HEK293 (cell line): ENCODE results near the gene DES.

Experiments used
- EGR2 ChIP-seq: fragments of 450-650 bp; formaldehyde crosslinking; IDR thresholded peaks from 2 replicates; pipeline ENCODE4 v1.5.1; 2016; ENCODE audit warnings: low read depth, missing biosample characterization, missing genetic modification characterization
- GLI2 ChIP-seq: fragments of 450-650 bp; formaldehyde crosslinking; IDR thresholded peaks from 2 replicates; pipeline ENCODE4; 2017; ENCODE audit warnings: missing biosample characterization, missing genetic modification characterization, low read depth, borderline replicate concordance
- KLF10 ChIP-seq: fragments of 450-650 bp; IDR thresholded peaks from 2 replicates; pipeline ENCODE4 v1.5.1; 2018; ENCODE audit warnings: missing biosample characterization, mild to moderate bottlenecking, missing genetic modification characterization
- OVOL3 ChIP-seq: fragments of 450-650 bp; formaldehyde crosslinking; IDR thresholded peaks from 2 replicates; pipeline ENCODE4 v1.5.1; 2016; ENCODE audit warnings: missing biosample characterization, missing genetic modification characterization
- SETDB1 ChIP-seq: IDR thresholded peaks from one replicate; pipeline ENCODE4 v1.6.1; 2017; ENCODE audit warnings: mild to moderate bottlenecking, low read length, moderate library complexity, mixed read lengths; ENCODE audit not compliant: insufficient read length
- TCF7L2 ChIP-seq: IDR thresholded peaks from 2 replicates; pipeline ENCODE4 v1.6.1; 2011; ENCODE audit warnings: low read depth, mild to moderate bottlenecking, inconsistent platforms, low read length, moderate library complexity, borderline replicate concordance
- ZFP3 ChIP-seq: fragments of 450-650 bp; formaldehyde crosslinking; IDR thresholded peaks from 2 replicates; pipeline ENCODE4 v1.5.1; 2016; ENCODE audit warnings: low read depth, missing biosample characterization, missing genetic modification characterization
- ZFP69B ChIP-seq: fragments of 450-650 bp; formaldehyde crosslinking; IDR thresholded peaks from 2 replicates; pipeline ENCODE4 v1.5.1; 2016; ENCODE audit warnings: missing biosample characterization, missing genetic modification characterization
- ZNF16 ChIP-seq: fragments of 450-650 bp; formaldehyde crosslinking; IDR thresholded peaks from 2 replicates; pipeline ENCODE4 v1.5.1; 2016; ENCODE audit warnings: low read depth, missing biosample characterization, missing genetic modification characterization
- ZNF211 ChIP-seq: fragments of 450-650 bp; formaldehyde crosslinking; IDR thresholded peaks from 2 replicates; pipeline ENCODE4 v1.5.1; 2016; ENCODE audit warnings: low read depth, missing biosample characterization, missing genetic modification characterization
- ZNF214 ChIP-seq: fragments of 450-650 bp; formaldehyde crosslinking; IDR thresholded peaks from 2 replicates; pipeline ENCODE4 v1.5.1; 2017; ENCODE audit warnings: missing biosample characterization, mild to moderate bottlenecking, missing genetic modification characterization, borderline replicate concordance
- ZNF266 ChIP-seq: fragments of 450-650 bp; formaldehyde crosslinking; IDR thresholded peaks from 2 replicates; pipeline ENCODE4 v1.5.1; 2016; ENCODE audit warnings: missing biosample characterization, missing genetic modification characterization, low read depth
- ZNF335 ChIP-seq: fragments of 450-650 bp; formaldehyde crosslinking; conservative IDR thresholded peaks from 2 replicates; pipeline ENCODE4 v1.5.1; 2016; ENCODE audit warnings: missing biosample characterization, missing genetic modification characterization
- ZNF350 ChIP-seq: fragments of 450-650 bp; formaldehyde crosslinking; IDR thresholded peaks from 2 replicates; pipeline ENCODE4 v1.5.0; 2017; ENCODE audit warnings: missing biosample characterization, mild to moderate bottlenecking, missing genetic modification characterization
- ZNF426 ChIP-seq: fragments of 450-650 bp; formaldehyde crosslinking; IDR thresholded peaks from 2 replicates; pipeline ENCODE4 v1.5.1; 2017; ENCODE audit warnings: missing biosample characterization, missing genetic modification characterization, mild to moderate bottlenecking, inconsistent platforms, moderate library complexity
- ZNF510 ChIP-seq: fragments of 450-650 bp; formaldehyde crosslinking; IDR thresholded peaks from 2 replicates; pipeline ENCODE4 v1.5.1; 2018; ENCODE audit warnings: mild to moderate bottlenecking, missing genetic modification characterization, missing biosample characterization; ENCODE audit not compliant: insufficient replicate concordance
- ZNF624 ChIP-seq: fragments of 450-650 bp; formaldehyde crosslinking; IDR thresholded peaks from 2 replicates; pipeline ENCODE4 v1.5.1; 2017; ENCODE audit warnings: missing biosample characterization, missing genetic modification characterization
- ZNF626 ChIP-seq: fragments of 450-650 bp; sonication (Bioruptor Pico); formaldehyde crosslinking; IDR thresholded peaks from 2 replicates; pipeline ENCODE4 v1.5.1; 2018; ENCODE audit warnings: missing biosample characterization, missing genetic modification characterization, inconsistent platforms
- ZNF768 ChIP-seq: fragments of 450-650 bp; formaldehyde crosslinking; IDR thresholded peaks from 2 replicates; pipeline ENCODE4 v1.5.1; 2018; ENCODE audit warnings: missing biosample characterization, mild to moderate bottlenecking, missing genetic modification characterization
- ZNF777 ChIP-seq: fragments of 450-650 bp; formaldehyde crosslinking; IDR thresholded peaks from 2 replicates; pipeline ENCODE4 v1.5.1; 2017; ENCODE audit warnings: missing biosample characterization, missing genetic modification characterization, borderline replicate concordance
- ZNF837 ChIP-seq: fragments of 450-650 bp; formaldehyde crosslinking; IDR thresholded peaks from 2 replicates; pipeline ENCODE4 v1.5.1; 2016; ENCODE audit warnings: missing biosample characterization, missing genetic modification characterization
- ZSCAN16 ChIP-seq: fragments of 450-650 bp; formaldehyde crosslinking; IDR thresholded peaks from 2 replicates; pipeline ENCODE4 v1.5.1; 2016; ENCODE audit warnings: missing biosample characterization, missing genetic modification characterization
- TF ChIP-seq, protein P1 (sequence below): fragments of 450-650 bp; formaldehyde crosslinking; IDR thresholded peaks from 2 replicates; pipeline ENCODE4 v1.5.1; 2017; ENCODE audit warnings: missing biosample characterization, mild to moderate bottlenecking, missing genetic modification characterization, moderate library complexity
- TF ChIP-seq, protein P2 (sequence below): fragments of 450-650 bp; formaldehyde crosslinking; IDR thresholded peaks from 2 replicates; pipeline ENCODE4 v1.5.1; 2016; ENCODE audit warnings: missing biosample characterization, missing genetic modification characterization, low read depth
- TF ChIP-seq, protein P3 (sequence below): fragments of 450-650 bp; formaldehyde crosslinking; IDR thresholded peaks from 2 replicates; pipeline ENCODE4 v1.5.1; 2017; ENCODE audit warnings: missing biosample characterization, missing genetic modification characterization
- TF ChIP-seq, protein P4 (sequence below): fragments of 450-650 bp; formaldehyde crosslinking; IDR thresholded peaks from 2 replicates; pipeline ENCODE4 v1.5.1; 2017; ENCODE audit warnings: missing biosample characterization, missing genetic modification characterization
- TF ChIP-seq, protein P5 (sequence below): fragments of 450-650 bp; formaldehyde crosslinking; IDR thresholded peaks from 2 replicates; pipeline ENCODE4 v1.5.1; 2016; ENCODE audit warnings: missing biosample characterization, missing genetic modification characterization
- TF ChIP-seq, protein P6 (sequence below): fragments of 450-650 bp; formaldehyde crosslinking; IDR thresholded peaks from 2 replicates; pipeline ENCODE4 v1.5.1; 2016; ENCODE audit warnings: missing biosample characterization, missing genetic modification characterization, low read depth

DES gene

GRCh38 chr2:219369447-219369861 lies 48.7 kb upstream of the DES start (continued):
- TF ChIP-seq, protein P1, sequence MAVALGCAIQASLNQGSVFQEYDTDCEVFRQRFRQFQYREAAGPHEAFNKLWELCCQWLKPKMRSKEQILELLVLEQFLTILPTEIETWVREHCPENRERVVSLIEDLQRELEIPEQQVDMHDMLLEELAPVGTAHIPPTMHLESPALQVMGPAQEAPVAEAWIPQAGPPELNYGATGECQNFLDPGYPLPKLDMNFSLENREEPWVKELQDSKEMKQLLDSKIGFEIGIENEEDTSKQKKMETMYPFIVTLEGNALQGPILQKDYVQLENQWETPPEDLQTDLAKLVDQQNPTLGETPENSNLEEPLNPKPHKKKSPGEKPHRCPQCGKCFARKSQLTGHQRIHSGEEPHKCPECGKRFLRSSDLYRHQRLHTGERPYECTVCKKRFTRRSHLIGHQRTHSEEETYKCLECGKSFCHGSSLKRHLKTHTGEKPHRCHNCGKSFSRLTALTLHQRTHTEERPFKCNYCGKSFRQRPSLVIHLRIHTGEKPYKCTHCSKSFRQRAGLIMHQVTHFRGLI (tag by site-specific recombination): no peak
- TF ChIP-seq ZNF266 (tag by site-specific recombination) (no peak), GLI2 (tag by site-specific recombination) (no peak), ZNF211 (tag by site-specific recombination) (no peak), OVOL3 (tag by site-specific recombination) (no peak), ZNF16 (no peak), SETDB1 (no peak), ZFP69B (peak; percentile 89), ZNF626 (tag by site-specific recombination) (no peak), ZNF350 (tag by site-specific recombination) (no peak), ZNF426 (tag by site-specific recombination) (no peak), ZFP3 (tag by site-specific recombination) (no peak), ZNF624 (tag by site-specific recombination) (0 out of 2 replicates have a peak, but pooled peaks have one; percentile 49), EGR2 (tag by site-specific recombination) (no peak), ZSCAN16 (tag by site-specific recombination) (no peak), ZNF510 (tag by site-specific recombination) (no peak), ZNF777 (no peak), ZNF837 (tag by site-specific recombination) (0 out of 2 replicates have a peak, but pooled peaks have one; percentile 82), KLF10 (tag by site-specific recombination) (no peak), ZNF214 (tag by site-specific recombination) (no peak), ZNF335 (tag by site-specific recombination) (peak; percentile 67), TCF7L2 (no peak), ZNF768 (tag by site-specific recombination) (no peak)
- TF ChIP-seq, protein P2, sequence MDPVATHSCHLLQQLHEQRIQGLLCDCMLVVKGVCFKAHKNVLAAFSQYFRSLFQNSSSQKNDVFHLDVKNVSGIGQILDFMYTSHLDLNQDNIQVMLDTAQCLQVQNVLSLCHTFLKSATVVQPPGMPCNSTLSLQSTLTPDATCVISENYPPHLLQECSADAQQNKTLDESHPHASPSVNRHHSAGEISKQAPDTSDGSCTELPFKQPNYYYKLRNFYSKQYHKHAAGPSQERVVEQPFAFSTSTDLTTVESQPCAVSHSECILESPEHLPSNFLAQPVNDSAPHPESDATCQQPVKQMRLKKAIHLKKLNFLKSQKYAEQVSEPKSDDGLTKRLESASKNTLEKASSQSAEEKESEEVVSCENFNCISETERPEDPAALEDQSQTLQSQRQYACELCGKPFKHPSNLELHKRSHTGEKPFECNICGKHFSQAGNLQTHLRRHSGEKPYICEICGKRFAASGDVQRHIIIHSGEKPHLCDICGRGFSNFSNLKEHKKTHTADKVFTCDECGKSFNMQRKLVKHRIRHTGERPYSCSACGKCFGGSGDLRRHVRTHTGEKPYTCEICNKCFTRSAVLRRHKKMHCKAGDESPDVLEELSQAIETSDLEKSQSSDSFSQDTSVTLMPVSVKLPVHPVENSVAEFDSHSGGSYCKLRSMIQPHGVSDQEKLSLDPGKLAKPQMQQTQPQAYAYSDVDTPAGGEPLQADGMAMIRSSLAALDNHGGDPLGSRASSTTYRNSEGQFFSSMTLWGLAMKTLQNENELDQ (tag by site-specific recombination): no peak
- TF ChIP-seq, protein P3, sequence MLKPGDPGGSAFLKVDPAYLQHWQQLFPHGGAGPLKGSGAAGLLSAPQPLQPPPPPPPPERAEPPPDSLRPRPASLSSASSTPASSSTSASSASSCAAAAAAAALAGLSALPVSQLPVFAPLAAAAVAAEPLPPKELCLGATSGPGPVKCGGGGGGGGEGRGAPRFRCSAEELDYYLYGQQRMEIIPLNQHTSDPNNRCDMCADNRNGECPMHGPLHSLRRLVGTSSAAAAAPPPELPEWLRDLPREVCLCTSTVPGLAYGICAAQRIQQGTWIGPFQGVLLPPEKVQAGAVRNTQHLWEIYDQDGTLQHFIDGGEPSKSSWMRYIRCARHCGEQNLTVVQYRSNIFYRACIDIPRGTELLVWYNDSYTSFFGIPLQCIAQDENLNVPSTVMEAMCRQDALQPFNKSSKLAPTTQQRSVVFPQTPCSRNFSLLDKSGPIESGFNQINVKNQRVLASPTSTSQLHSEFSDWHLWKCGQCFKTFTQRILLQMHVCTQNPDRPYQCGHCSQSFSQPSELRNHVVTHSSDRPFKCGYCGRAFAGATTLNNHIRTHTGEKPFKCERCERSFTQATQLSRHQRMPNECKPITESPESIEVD (tag by site-specific recombination): peak; percentile 44; the same call in 1 of the 2 replicates
- TF ChIP-seq, protein P4, sequence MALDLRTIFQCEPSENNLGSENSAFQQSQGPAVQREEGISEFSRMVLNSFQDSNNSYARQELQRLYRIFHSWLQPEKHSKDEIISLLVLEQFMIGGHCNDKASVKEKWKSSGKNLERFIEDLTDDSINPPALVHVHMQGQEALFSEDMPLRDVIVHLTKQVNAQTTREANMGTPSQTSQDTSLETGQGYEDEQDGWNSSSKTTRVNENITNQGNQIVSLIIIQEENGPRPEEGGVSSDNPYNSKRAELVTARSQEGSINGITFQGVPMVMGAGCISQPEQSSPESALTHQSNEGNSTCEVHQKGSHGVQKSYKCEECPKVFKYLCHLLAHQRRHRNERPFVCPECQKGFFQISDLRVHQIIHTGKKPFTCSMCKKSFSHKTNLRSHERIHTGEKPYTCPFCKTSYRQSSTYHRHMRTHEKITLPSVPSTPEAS (tag by site-specific recombination): peak; percentile 97
- TF ChIP-seq, protein P5, sequence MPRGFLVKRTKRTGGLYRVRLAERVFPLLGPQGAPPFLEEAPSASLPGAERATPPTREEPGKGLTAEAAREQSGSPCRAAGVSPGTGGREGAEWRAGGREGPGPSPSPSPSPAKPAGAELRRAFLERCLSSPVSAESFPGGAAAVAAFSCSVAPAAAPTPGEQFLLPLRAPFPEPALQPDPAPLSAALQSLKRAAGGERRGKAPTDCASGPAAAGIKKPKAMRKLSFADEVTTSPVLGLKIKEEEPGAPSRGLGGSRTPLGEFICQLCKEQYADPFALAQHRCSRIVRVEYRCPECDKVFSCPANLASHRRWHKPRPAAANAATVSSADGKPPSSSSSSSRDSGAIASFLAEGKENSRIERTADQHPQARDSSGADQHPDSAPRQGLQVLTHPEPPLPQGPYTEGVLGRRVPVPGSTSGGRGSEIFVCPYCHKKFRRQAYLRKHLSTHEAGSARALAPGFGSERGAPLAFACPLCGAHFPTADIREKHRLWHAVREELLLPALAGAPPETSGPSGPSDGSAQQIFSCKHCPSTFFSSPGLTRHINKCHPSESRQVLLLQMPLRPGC: peak; percentile 16; the same call in 1 of the 2 replicates
- TF ChIP-seq, protein P6, sequence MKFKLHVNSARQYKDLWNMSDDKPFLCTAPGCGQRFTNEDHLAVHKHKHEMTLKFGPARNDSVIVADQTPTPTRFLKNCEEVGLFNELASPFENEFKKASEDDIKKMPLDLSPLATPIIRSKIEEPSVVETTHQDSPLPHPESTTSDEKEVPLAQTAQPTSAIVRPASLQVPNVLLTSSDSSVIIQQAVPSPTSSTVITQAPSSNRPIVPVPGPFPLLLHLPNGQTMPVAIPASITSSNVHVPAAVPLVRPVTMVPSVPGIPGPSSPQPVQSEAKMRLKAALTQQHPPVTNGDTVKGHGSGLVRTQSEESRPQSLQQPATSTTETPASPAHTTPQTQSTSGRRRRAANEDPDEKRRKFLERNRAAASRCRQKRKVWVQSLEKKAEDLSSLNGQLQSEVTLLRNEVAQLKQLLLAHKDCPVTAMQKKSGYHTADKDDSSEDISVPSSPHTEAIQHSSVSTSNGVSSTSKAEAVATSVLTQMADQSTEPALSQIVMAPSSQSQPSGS: peak; percentile 68
